Measurements from ENCODE around the gene GABPB1.

Gene GABPB1

GRCh38 chr15:50315814-50316630 is 39.0 kb downstream of the GABPB1 start:
- Histone ChIP-seq H3K14ac (ENCODE audit: low read length) (no peak overlapping the region), H3K9ac (ENCODE audit: low read length) (no peak overlapping the region), H3K18ac (ENCODE audit: low read length) (peak overlapping the region; percentile 37), H2AK5ac (ENCODE audit: low read length) (no peak overlapping the region), H3K27me3 (ENCODE audit: insufficient read depth, low read length) (no peaks in the 10 kb centered on the region), H3K79me2 (ENCODE audit: control insufficient read depth, insufficient read depth, low read length, poor library complexity) (no peaks in the 10 kb centered on the region), H2BK12ac (ENCODE audit: low read length) (peak overlapping the region; percentile 31), H3K23ac (ENCODE audit: low read length) (no peak overlapping the region), H4K91ac (ENCODE audit: low read depth, low read length) (no peak overlapping the region), H3K27ac (ENCODE audit: low read depth, low read length) (no peak overlapping the region), H2BK120ac (ENCODE audit: insufficient read depth, low read length, poor library complexity) (no peak overlapping the region), H3K79me1 (ENCODE audit: low read length) (no peaks in the 10 kb centered on the region), H2AFZ (ENCODE audit: insufficient read depth, low read length, poor library complexity) (no peak overlapping the region), H3K4ac (ENCODE audit: low read depth, low read length) (peak overlapping the region; percentile 46), H2BK5ac (ENCODE audit: low read depth, low read length, poor library complexity) (no peak overlapping the region), H3K9me3 (ENCODE audit: insufficient read depth, low read depth, low read length) (no peaks in the 10 kb centered on the region), H3K4me1 (ENCODE audit: control insufficient read depth in 1 of 2, insufficient read depth in 2 of 2, low read length in 2 of 2) (no peaks in the 10 kb centered on the region), H4K8ac (ENCODE audit: low read depth, low read length) (no peak overlapping the region), H3K4me3 (ENCODE audit: low read depth, low read length) (no peak overlapping the region), H4K12ac (ENCODE audit: low read depth, low read length) (no peak overlapping the region), H3K4me2 (ENCODE audit: low read length) (no peak overlapping the region), H3K36me3 (ENCODE audit: control insufficient read depth in 1 of 2, insufficient read depth in 2 of 2, low read length in 2 of 2) (no peaks in the 10 kb centered on the region)
- no CpG with 5 or more reads among the region's 4 CpGs for WGBS (ENCODE audit: extremely low coverage, insufficient coverage, insufficient read length)
- DNase-seq, result peak in 1 of 2 donors; percentile 68

GRCh38 chr15:50312636-50313035 is 42.4 kb downstream of the GABPB1 start:
- H4K91ac ChIP-seq (ENCODE audit: low read depth, low read length), result no peak overlapping the region
- no peak overlapping the region for H3K4me2 ChIP-seq (ENCODE audit: low read length)
- H4K8ac ChIP-seq (ENCODE audit: low read depth, low read length), result no peak overlapping the region
- H3K4me1 ChIP-seq (ENCODE audit: control insufficient read depth in 1 of 2, insufficient read depth in 2 of 2, low read length in 2 of 2), result no peaks in the 10 kb centered on the region
- H3K79me1 ChIP-seq (ENCODE audit: low read length), result no peaks in the 10 kb centered on the region
- no peak overlapping the region for H3K18ac ChIP-seq (ENCODE audit: low read length)
- H2BK120ac ChIP-seq (ENCODE audit: insufficient read depth, low read length, poor library complexity), result no peak overlapping the region
- no peak overlapping the region for H2BK12ac ChIP-seq (ENCODE audit: low read length)
- no CpG with 5 or more reads among the region's 2 CpGs for WGBS (ENCODE audit: extremely low coverage, insufficient coverage, insufficient read length)
- H3K27ac ChIP-seq (ENCODE audit: low read depth, low read length), result no peak overlapping the region
- no peaks in the 10 kb centered on the region for H3K27me3 ChIP-seq (ENCODE audit: insufficient read depth, low read length)
- H3K4me3 ChIP-seq (ENCODE audit: low read depth, low read length), result no peak overlapping the region
- H3K14ac ChIP-seq (ENCODE audit: low read length), result no peak overlapping the region
- H2AFZ ChIP-seq (ENCODE audit: insufficient read depth, low read length, poor library complexity), result no peak overlapping the region
- H2BK5ac ChIP-seq (ENCODE audit: low read depth, low read length, poor library complexity), result no peak overlapping the region
- no peak overlapping the region for H2AK5ac ChIP-seq (ENCODE audit: low read length)
- peaks cover 0 to 4% of the 10 kb centered on the region in 2 experiments for H3K36me3 ChIP-seq (ENCODE audit: control insufficient read depth in 1 of 2, insufficient read depth in 2 of 2, low read length in 2 of 2)
- H3K23ac ChIP-seq (ENCODE audit: low read length), result no peak overlapping the region
- H3K4ac ChIP-seq (ENCODE audit: low read depth, low read length), result no peak overlapping the region
- no peak overlapping the region for H4K12ac ChIP-seq (ENCODE audit: low read depth, low read length)
- DNase-seq, result no peak
- H3K79me2 ChIP-seq (ENCODE audit: control insufficient read depth, insufficient read depth, low read length, poor library complexity), result no peaks in the 10 kb centered on the region
- H3K9ac ChIP-seq (ENCODE audit: low read length), result no peak overlapping the region
- H3K9me3 ChIP-seq (ENCODE audit: insufficient read depth, low read depth, low read length), result no peaks in the 10 kb centered on the region

DNA sequence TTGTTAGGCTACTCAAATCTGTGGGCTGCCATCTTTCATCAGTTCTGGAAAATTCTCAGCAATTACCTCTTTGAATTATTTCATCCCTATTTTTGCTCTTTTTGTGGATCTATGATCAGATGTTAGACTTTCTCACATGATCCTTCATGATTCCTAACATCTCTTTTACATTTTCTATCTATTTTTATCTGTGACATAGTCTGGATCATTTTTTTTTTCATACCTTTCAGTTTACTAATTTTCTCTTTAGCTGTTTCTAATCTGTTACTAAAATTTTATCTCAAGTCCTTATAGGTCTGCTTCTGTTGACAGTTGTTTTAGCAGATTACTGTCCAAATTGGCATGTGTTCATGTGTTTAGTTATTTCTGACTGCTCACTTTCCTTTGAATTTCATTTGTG is 47.2 kb downstream of the GABPB1 start:
- Histone ChIP-seq H3K27ac (ENCODE audit: low read depth, low read length) (no peak overlapping the region), H3K4me1 (ENCODE audit: control insufficient read depth in 1 of 2, insufficient read depth in 2 of 2, low read length in 2 of 2) (no peaks in the 10 kb centered on the region), H3K36me3 (ENCODE audit: control insufficient read depth in 1 of 2, insufficient read depth in 2 of 2, low read length in 2 of 2) (peaks cover 4 to 9% of the 10 kb centered on the region in 2 experiments), H3K9ac (ENCODE audit: low read length) (no peak overlapping the region), H3K14ac (ENCODE audit: low read length) (no peak overlapping the region), H4K91ac (ENCODE audit: low read depth, low read length) (no peak overlapping the region), H2BK5ac (ENCODE audit: low read depth, low read length, poor library complexity) (no peak overlapping the region), H3K4me2 (ENCODE audit: low read length) (no peak overlapping the region), H3K79me2 (ENCODE audit: control insufficient read depth, insufficient read depth, low read length, poor library complexity) (no peaks in the 10 kb centered on the region), H4K8ac (ENCODE audit: low read depth, low read length) (no peak overlapping the region), H3K4ac (ENCODE audit: low read depth, low read length) (no peak overlapping the region), H3K23ac (ENCODE audit: low read length) (no peak overlapping the region), H2AK5ac (ENCODE audit: low read length) (no peak overlapping the region), H3K9me3 (ENCODE audit: insufficient read depth, low read depth, low read length) (no peaks in the 10 kb centered on the region), H2BK120ac (ENCODE audit: insufficient read depth, low read length, poor library complexity) (no peak overlapping the region), H2BK12ac (ENCODE audit: low read length) (no peak overlapping the region), H3K79me1 (ENCODE audit: low read length) (no peaks in the 10 kb centered on the region), H3K27me3 (ENCODE audit: insufficient read depth, low read length) (no peaks in the 10 kb centered on the region), H2AFZ (ENCODE audit: insufficient read depth, low read length, poor library complexity) (no peak overlapping the region), H3K4me3 (ENCODE audit: low read depth, low read length) (no peak overlapping the region), H4K12ac (ENCODE audit: low read depth, low read length) (no peak overlapping the region), H3K18ac (ENCODE audit: low read length) (no peak overlapping the region)
- DNase-seq, result no peak

- Histone ChIP-seq H3K23ac (ENCODE audit: low read length) (no peak overlapping the region), H3K4ac (ENCODE audit: low read depth, low read length) (no peak overlapping the region), H4K12ac (ENCODE audit: low read depth, low read length) (no peak overlapping the region), H3K9me3 (ENCODE audit: insufficient read depth, low read depth, low read length) (no peaks in the 10 kb centered on the region), H4K91ac (ENCODE audit: low read depth, low read length) (no peak overlapping the region), H3K79me1 (ENCODE audit: low read length) (no peaks in the 10 kb centered on the region), H2BK120ac (ENCODE audit: insufficient read depth, low read length, poor library complexity) (no peak overlapping the region), H2AK5ac (ENCODE audit: low read length) (no peak overlapping the region), H4K8ac (ENCODE audit: low read depth, low read length) (no peak overlapping the region), H3K27ac (ENCODE audit: low read depth, low read length) (no peak overlapping the region), H3K4me2 (ENCODE audit: low read length) (no peak overlapping the region), H2BK5ac (ENCODE audit: low read depth, low read length, poor library complexity) (no peak overlapping the region), H3K36me3 (ENCODE audit: control insufficient read depth in 1 of 2, insufficient read depth in 2 of 2, low read length in 2 of 2) (peaks cover 7 to 22% of the 10 kb centered on the region in 2 experiments), H3K14ac (ENCODE audit: low read length) (no peak overlapping the region), H3K18ac (ENCODE audit: low read length) (no peak overlapping the region), H3K79me2 (ENCODE audit: control insufficient read depth, insufficient read depth, low read length, poor library complexity) (no peaks in the 10 kb centered on the region), H3K4me1 (ENCODE audit: control insufficient read depth in 1 of 2, insufficient read depth in 2 of 2, low read length in 2 of 2) (no peaks in the 10 kb centered on the region), H2BK12ac (ENCODE audit: low read length) (no peak overlapping the region), H3K27me3 (ENCODE audit: insufficient read depth, low read length) (no peaks in the 10 kb centered on the region), H2AFZ (ENCODE audit: insufficient read depth, low read length, poor library complexity) (no peak overlapping the region), H3K9ac (ENCODE audit: low read length) (no peak overlapping the region), H3K4me3 (ENCODE audit: low read depth, low read length) (no peak overlapping the region)
- no peak for DNase-seq
- WGBS (ENCODE audit: extremely low coverage, insufficient coverage, insufficient read length), result no CpG with 5 or more reads among the region's 1 CpG
Measured at GRCh38 chr15:50304836-50305235, 50.2 kb downstream of the GABPB1 start.

Data from trophoblast cell (in vitro differentiated cells and primary cell).